Right atrium auricular region (tissue), 2 donors: ENCODE measurements around the gene SNN. TPM values are rescaled to one million over a fixed set of nuclear protein-coding genes. Genes with fewer than 3 reads are reported as not detected.

Experiments used
- DNase-seq: peaks from one replicate; pipeline ENCODE4 v3.0.0-alpha.2; 2019; ENCODE audit warnings: low spot score
- H3K27ac ChIP-seq, 2 donors: fragments of 200-600 bp; sonication (generic); 1 replicate in 1 of 2; 2 replicates in 1 of 2; pipeline ENCODE4 v1.5.1; 2016 to 2019
- H3K27me3 ChIP-seq, 2 donors: fragments of 200-600 bp; sonication (generic); one replicate each; pipeline versions ENCODE4 v1.5.1 to v1.6.0; 2017 to 2019
- H3K36me3 ChIP-seq: fragments of 200-600 bp; sonication (generic); one replicate; pipeline ENCODE4 v1.5.1; 2016
- H3K4me1 ChIP-seq, 2 donors: fragments of 200-600 bp; sonication (generic); one replicate each; pipeline versions ENCODE4 v1.5.1 to v1.6.0; 2017 to 2019
- H3K4me3 ChIP-seq, 2 donors: fragments of 200-600 bp; sonication (generic); 1 replicate in 1 of 2; 2 replicates in 1 of 2; pipeline ENCODE4 v1.5.1; 2017 to 2019; ENCODE audit warnings: mild to moderate bottlenecking in 1 of 2, moderate library complexity in 1 of 2
- H3K9me3 ChIP-seq, 2 donors: fragments of 200-600 bp; sonication (generic); one replicate each; pipeline ENCODE4 v1.5.1; 2019
- total RNA-seq, 2 donors: library from RNA; depleted of rRNA; stranded (reverse); fragments of >200 nt; gene quantifications; one replicate each; pipeline ENCODE4 v1.1.0, GENCODE V29; 2016
- TF ChIP-seq, protein P1 (sequence below), 2 donors: fragments of 200-600 bp; sonication (generic); IDR thresholded peaks; one replicate each; pipeline ENCODE4 v1.5.1; 2019; ENCODE audit warnings: antibody characterized with exemption in 2 of 2

SNN gene
- total RNA-seq, 2 donors from 2014 or later, result 18.9 to 20.0 TPM

GRCh38 chr16:11677959-11678881 is 10.0 kb downstream of the SNN start:
- TF ChIP-seq, protein P1, sequence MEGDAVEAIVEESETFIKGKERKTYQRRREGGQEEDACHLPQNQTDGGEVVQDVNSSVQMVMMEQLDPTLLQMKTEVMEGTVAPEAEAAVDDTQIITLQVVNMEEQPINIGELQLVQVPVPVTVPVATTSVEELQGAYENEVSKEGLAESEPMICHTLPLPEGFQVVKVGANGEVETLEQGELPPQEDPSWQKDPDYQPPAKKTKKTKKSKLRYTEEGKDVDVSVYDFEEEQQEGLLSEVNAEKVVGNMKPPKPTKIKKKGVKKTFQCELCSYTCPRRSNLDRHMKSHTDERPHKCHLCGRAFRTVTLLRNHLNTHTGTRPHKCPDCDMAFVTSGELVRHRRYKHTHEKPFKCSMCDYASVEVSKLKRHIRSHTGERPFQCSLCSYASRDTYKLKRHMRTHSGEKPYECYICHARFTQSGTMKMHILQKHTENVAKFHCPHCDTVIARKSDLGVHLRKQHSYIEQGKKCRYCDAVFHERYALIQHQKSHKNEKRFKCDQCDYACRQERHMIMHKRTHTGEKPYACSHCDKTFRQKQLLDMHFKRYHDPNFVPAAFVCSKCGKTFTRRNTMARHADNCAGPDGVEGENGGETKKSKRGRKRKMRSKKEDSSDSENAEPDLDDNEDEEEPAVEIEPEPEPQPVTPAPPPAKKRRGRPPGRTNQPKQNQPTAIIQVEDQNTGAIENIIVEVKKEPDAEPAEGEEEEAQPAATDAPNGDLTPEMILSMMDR (IDR thresholded peaks at IDR 0.05), result no peak
- Histone ChIP-seq H3K27me3 (no peaks in the 10 kb centered on the region), H3K4me1 (peaks cover 0 to 60% of the 10 kb centered on the region in 2 donors), H3K36me3 (peaks cover 63% of the 10 kb centered on the region), H3K9me3 (no peaks in the 10 kb centered on the region), H3K27ac (peak overlapping the region; percentile 43 to 57), H3K4me3 (no peak overlapping the region)
- DNase-seq, result no peak

DNA sequence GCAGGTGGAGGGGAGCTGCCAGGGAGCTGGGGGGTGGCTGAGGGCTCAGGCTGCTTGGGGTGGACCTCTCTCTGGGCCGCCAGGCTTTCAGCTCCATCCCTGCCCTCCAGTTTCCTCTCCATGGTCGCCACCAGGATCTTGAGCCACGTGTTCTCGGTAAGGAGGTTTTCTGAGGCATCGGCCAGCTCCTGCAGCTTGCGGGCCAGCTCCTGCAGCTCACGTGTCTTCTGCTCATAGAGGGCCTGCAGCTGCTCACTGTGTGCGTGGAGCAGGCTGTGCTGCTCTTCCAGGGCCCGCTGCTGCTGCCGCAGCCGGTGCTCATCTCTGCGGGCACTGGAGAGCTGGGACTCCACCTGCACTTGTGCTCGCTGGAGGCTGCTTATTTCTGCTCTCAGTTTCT is 11.0 kb downstream of the SNN start:
- no peaks in the 10 kb centered on the region for H3K9me3 ChIP-seq
- no peaks in the 10 kb centered on the region for H3K27me3 ChIP-seq
- peaks cover 73% of the 10 kb centered on the region for H3K36me3 ChIP-seq
- DNase-seq, result no peak
- H3K4me3 ChIP-seq, result no peak overlapping the region
- peaks cover 0 to 51% of the 10 kb centered on the region in 2 donors for H3K4me1 ChIP-seq
- H3K27ac ChIP-seq, result peak overlapping the region in 1 of 2 donors; percentile 3
- TF ChIP-seq, protein P1 (IDR thresholded peaks at IDR 0.05), result no peak

DNA sequence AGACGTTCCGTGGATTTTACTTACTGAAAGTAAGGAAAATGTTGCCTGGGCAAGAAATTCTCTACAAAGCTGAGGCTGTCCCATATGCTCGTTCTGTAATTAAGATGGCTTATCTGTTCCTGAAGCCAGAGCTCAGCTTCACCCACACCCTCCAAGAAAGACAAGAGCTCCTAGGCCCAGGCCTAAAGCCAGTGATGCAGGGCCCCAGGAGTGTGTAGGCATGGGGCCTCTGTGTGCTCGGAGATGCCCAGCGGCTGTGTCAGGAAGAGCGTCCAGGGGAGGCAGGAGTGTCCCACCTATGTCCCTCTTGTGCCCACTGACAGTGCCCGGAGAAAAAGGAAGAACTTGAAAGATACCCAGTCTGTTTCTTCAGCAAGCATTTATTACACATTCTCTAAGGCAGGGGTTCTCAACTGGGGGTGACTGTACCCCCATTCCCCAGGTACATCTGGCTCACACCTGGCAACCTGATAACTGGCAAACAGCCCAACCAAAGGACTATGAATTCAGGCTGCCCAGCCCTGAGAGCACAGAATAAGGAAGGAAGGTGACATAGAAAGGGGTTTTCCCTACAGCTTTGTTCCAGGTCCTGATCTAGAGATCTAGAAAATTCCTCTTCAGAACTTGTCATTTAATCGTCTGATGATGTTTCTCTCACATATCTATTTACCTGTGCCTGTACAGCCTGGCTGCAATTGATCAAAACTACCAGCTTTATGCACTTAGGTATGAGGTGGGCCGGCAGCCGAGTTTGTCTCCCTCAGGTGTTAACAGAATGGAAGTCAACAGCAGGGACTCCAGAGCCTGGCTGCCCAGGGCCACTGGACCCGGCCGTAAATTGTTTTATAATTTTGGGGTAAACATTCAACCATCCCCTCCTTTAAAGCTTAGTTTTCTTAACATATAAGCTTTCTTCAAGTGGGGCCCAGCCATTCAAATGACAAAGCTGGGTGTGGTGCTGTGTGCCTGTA is 12.0 kb downstream of the SNN start:
- H3K4me1 ChIP-seq, result peaks cover 0 to 43% of the 10 kb centered on the region in 2 donors

DNA sequence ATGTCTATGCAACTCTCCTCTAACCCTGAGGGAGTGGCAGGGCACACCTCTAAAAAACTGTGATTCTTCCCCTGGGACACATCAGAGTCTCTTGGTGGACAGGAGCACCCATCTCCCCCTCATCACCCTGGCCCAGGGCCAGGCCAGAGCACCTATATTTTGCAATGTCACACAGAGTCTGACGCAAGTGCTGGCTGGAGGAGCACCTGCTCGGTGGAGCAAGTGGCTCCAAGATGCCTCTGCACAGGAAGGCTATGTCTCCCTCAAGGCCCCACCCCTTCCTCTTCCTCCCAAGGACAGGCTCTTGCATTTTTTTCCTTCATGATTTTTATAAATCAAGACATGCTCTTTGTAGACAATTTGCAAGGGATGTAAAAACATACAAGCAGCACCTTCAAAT is 13.3 kb downstream of the SNN start:
- H3K4me3 ChIP-seq, result no peak overlapping the region
- no peaks in the 10 kb centered on the region for H3K27me3 ChIP-seq
- TF ChIP-seq, protein P1 (IDR thresholded peaks at IDR 0.05), result no peak
- no peak for DNase-seq
- no peak overlapping the region for H3K27ac ChIP-seq
- H3K4me1 ChIP-seq, result peaks cover 0 to 46% of the 10 kb centered on the region in 2 donors
- H3K9me3 ChIP-seq, result no peaks in the 10 kb centered on the region
- H3K36me3 ChIP-seq, result peaks cover 88% of the 10 kb centered on the region

More for the DNA sequence above, 12.0 kb downstream of the SNN start:
- Histone ChIP-seq H3K27me3 (no peaks in the 10 kb centered on the region), H3K36me3 (peaks cover 83% of the 10 kb centered on the region), H3K9me3 (no peaks in the 10 kb centered on the region), H3K27ac (peak overlapping the region in 1 of 2 donors; percentile 3), H3K4me3 (no peak overlapping the region)
- no peak for DNase-seq
- TF ChIP-seq, protein P1 (IDR thresholded peaks at IDR 0.05), result no peak

DNA sequence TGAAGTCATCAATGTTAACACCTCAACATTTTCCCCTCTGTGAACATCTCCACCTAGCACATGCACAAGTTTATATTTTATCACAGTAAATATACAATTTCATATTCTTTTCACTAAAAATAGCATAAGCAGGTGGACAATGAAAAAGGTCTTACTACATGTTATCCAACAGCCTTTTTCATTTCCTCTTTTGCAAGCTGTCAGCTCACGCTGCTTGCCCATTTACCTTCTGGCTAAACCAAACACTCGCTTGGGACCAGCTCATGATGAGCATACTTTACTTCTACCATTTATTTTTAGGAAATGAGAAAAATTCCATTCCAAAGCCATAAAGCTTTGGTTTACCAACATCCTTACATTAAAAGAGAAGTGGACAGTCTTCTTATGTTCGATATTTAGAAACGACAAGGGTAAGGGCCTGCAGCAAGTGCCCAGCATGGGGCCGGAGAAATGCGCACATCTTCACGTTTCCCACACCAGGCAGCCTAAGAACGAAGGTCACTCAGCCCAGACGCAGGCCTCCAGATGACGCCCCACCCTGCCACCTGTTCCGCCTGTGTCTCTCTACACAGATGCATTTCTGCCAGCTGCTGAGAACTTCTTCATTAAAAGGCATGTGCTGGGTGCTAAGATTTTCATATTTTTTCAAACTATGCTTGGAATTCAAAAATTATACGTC is 13.9 kb downstream of the SNN start:
- no peak overlapping the region for H3K27ac ChIP-seq

More for the DNA sequence above, 13.9 kb downstream of the SNN start:
- peaks cover 0 to 48% of the 10 kb centered on the region in 2 donors for H3K4me1 ChIP-seq
- H3K36me3 ChIP-seq, result peaks cover 85% of the 10 kb centered on the region
- TF ChIP-seq, protein P1 (IDR thresholded peaks at IDR 0.05), result no peak
- no peak for DNase-seq
- no peaks in the 10 kb centered on the region for H3K9me3 ChIP-seq
- H3K27me3 ChIP-seq, result no peaks in the 10 kb centered on the region
- H3K4me3 ChIP-seq, result no peak overlapping the region
